GM19455 (cell line): ENCODE results near the gene BBLN.
"Not testable (repeated sequence)": the region's sequence is repeated elsewhere in the genome, so short reads cannot be mapped to it uniquely, and the experiment has no call there.

Source experiments
- ATAC-seq: cut with Tn5 transposase; IDR thresholded peaks from one replicate; pipeline ENCODE4 v1.9.1; 2021; ENCODE audit not compliant: unreplicated experiment

The BBLN gene, protein sequence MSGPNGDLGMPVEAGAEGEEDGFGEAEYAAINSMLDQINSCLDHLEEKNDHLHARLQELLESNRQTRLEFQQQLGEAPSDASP

GRCh38 chr9:128159784-128160602, at the start of gene BBLN:
BBLN (plus strand) TSS chr9:128160265; CDS start chr9:128160408, 143 bp downstream.
- ATAC-seq = peak; percentile 69

DNA sequence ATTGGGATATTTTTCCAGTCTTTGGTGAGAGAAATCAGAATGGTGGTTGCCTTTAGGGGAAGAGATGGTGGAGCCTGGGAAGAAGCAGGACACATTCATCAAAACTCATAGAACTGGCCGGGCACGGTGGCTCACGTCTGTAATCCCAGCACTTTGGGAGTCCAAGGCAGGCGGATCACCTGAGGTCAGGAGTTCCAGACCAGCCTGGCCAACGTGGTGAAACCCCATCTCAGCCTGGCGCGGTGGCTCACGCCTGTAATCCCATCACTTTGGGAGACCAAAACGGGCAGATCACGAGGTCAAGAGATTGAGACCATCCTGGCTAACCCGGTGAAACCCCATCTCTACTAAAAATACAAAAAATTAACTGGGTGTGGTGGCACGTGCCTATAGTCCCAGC, 48.3 kb upstream of the BBLN start:
- not testable (repeated sequence) for ATAC-seq

DNA sequence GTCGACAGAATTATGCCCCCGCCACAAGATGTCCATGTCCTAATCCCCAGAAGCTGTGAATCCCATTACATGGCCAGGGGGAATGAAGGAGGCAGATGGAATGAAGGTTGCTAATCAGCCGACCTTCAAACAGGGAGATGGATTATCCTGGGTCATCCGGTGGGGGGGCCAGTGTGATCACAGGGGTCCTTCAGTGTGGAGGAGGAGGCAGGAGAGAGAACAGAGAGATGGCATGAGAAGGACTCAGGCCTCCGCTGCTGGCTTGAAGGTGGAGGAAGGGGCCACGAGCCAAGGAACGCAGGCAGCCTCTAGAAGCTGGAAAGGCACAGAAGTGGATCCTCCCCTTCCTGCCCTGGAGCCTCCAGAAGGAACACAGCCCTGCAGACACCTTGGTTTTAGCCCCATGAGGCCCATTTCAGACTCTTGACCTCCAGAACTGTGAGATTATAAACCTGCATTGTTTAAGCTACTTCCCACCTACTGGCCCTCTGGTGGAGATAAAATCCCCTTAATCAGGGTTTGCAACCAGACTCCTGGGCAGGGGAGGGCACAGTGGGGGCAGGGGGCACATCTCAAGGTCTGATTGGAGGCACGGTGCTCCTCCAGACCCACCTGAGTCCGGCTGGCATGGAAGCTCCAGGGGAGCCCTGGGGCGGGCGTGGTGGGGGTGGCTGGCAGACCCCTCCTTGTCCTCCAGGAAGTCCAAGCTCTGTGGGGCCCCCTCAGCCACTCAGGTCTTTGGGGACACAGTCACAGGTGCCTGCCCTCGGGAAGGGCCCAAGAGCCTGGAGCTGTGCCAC, 46.3 kb upstream of the BBLN start:
- no peak for ATAC-seq

- no peak for ATAC-seq
Measured at GRCh38 chr9:128114326-128115186, 45.5 kb upstream of the BBLN start.

- ATAC-seq = no peak
Measured at GRCh38 chr9:128115187-128116103, 44.6 kb upstream of the BBLN start.

GRCh38 chr9:128116104-128117083, 43.7 kb upstream of the BBLN start:
- no peak for ATAC-seq

DNA sequence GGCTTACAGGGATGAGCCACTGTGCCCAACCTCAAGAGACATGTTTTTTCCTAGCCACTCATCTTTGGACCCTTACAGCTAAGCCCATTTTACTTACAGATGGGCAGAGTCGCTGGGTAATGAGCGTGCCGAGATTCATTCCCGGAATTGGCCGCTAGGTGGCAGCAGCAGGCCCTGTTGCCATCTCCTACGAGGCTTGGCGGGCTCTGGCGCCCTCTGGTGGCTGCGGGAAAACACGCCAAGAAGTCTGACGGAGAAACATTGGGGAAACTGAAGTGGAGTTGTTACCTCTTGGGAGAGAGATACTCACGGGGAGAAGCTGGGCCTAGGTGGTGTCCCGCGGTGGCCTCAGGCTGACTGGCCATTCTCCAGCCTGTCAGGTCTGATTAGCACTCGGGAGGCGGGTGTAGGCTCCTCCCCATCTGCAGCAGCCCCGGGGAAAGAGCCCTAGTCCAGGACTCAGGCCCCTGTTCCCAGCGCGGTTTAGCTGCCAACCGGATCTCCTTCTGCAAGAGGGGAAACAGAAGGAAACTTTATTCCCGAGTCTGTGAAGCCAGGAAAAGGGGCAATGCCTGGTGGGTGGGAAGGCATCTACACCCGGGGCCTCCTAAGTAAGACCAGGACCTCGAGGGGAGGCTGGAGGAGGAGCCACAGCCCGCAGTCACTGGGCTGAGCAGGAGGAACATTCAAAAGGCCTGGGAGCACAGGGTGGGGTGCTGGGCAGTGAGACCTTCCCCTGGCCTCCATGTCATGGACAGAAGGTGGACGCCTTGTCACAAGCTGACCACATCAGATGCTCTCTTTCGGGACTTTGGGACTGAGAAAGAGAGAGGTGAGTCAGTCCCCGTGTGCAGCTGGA, 42.2 kb upstream of the BBLN start:
- ATAC-seq = no peak

- ATAC-seq = no peak
Measured at GRCh38 chr9:128118472-128118857, 41.6 kb upstream of the BBLN start.

DNA sequence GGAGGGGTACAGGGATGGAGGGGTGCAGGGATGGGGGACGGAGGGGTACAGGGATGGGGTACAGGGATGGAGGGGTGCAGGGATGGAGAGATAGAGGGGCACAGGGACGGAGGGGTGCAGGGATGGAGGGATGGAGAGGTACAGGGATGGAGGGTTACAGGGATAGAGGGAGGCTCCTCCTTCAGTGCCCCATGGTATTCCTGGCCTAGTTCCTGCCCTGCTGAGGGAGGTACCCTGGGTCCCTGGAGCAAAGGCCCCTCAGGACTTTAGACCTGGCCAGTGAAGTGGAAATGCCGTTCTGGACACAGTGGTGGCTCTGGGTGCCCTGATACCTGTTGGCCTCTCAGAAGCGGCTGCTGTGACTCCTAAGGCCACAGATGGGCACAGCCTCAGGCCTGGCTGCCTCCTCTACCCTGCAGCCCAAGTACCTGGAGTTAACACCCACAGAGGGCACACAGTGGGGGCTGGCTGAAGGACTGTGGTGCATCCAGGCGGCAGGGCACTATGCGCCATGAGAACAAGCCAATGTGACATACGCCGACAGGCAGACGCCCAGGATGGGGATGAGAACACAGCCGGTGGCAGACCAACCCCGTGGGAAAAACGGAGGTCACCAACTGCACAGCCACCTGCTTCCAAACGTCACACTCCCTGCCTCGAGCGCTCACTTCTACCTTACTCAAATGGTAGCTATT, 40.9 kb upstream of the BBLN start:
- no peak for ATAC-seq

DNA sequence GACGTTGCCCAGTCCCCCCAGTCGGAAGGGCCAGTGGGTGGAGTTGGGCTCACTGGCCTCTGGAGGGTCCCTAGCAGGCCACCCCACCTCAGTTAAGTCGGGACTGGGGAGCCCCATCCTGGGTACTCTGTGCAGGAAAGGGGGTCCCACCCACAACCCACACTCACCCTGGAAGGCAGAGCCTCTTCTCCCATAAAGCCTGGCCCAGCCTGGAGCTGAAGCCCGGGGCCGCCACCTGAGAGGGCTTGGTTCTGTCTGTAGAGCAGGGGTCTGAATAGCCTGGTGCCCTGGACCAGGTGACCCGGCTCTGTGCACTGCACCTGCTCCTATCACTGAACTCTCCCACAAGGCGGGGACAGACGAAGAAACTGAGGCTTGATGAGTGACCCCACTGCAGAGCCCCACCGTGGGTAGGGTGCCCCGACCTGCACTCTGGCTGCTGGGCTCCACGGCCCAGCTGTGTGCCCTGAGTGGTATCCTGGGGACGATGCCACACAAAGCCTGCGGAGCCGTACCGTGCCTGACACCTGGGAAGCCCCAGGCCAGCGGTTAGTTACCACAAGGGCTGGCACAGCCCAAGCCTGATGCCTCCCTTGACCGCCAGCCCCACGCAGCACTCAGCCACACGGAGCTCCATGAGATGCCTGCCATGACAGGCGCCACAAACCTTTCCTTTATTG, 39.9 kb upstream of the BBLN start:
- no peak for ATAC-seq

- ATAC-seq = no peak
Measured at GRCh38 chr9:128120741-128121465, 39.2 kb upstream of the BBLN start.

DNA sequence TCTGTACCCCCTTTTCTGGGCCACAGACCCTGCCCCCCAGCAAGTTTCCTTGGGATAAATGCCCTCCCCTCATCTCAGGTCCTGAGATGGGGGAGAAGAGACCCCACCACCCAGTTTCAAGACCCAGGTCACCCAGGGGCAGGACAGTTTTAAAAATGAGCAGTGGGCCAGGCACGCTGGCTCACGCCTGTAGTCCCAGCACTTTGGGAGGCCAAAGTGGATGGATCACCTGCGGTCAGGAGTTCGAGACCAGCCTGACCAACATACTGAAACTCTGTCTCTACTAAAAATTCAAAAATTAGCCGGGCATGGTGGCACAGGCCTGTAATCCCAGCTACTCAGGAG, 38.6 kb upstream of the BBLN start:
- ATAC-seq = no peak

DNA sequence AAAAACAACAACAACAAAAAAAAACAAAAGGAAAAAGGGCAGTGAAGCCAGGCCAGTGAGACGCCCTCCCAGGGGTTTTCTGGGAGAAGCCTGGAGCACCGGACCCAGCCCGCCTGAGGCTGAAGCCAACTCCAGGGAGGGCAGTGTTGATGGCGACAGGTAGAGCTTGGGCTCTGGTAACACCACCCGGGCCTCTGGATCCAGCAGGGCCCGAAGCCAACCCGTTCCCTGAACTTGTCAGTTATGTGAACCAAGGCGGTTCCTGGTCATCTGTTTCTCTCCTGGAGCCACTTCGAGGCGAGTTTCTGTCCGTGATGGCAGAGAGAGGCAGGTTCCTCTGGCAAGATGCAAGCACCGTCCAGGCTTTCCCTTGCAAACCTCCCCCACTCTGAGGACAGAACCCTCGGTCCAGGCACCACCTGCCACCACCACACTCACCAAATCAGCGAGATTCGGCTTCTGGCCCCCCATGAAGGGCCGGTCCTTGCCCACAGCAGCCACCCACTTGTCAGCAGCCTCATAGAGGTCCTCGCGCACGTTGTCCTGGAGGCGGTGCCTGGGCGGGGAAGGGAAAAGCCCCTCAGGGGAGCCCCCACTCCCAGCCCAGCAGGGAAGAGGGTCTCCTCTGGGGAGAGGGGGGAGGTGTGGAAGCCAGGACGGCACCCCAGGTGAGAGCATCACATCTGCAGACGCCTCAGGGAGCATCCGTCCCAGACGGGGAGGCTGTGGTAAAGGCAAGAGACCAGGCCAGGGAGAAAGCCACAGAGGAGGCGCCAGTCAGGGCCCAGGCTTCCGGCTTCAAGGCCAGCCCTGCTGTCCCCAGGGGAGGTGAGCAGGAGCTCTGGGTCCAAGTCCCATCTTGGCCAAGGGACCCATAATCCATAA, 37.9 kb upstream of the BBLN start:
- no peak for ATAC-seq

- ATAC-seq = no peak
Measured at GRCh38 chr9:128122809-128123175, 37.3 kb upstream of the BBLN start.

GRCh38 chr9:128123451-128124080, 36.5 kb upstream of the BBLN start:
- ATAC-seq = no peak
